IMR-90 (cell line): ENCODE results near the gene SLC23A2. TPM values are rescaled to one million over a fixed set of nuclear protein-coding genes. Genes with fewer than 3 reads are reported as not detected.
A peak's percentile ranks its signal among the peaks of the same experiment; 100 is the strongest.

Experiments used
- ATAC-seq: fragments of 200-7000 bp; cut with Tn5 transposase; 2 replicates; pipeline ENCODE4 v1.9.1; 2020; ENCODE audit warnings: low read depth, mild to moderate bottlenecking, moderate library complexity
- BruUV-seq: library from RNA; stranded (reverse); fragments of 400-500 nt; replicated peaks from 2 replicates; lab custom pipeline; 2021; lab: Mats Ljungman, UMichigan
- CTCF ChIA-PET: fragments of 300-600 bp; formaldehyde crosslinking; extraction: SDS; loops from one replicate; lab custom pipeline; 2021; ENCODE audit warnings: antibody characterized with exemption; lab: Yijun Ruan, JAX
- POLR2A ChIA-PET: fragments of 300-600 bp; sonication (Branson Sonifier 250); formaldehyde crosslinking; loops from one replicate; lab custom pipeline; 2022; ENCODE audit warnings: antibody characterized with exemption; ENCODE audit not compliant: unreplicated experiment; lab: Charles Lee
- DNase-seq: peaks from one replicate; pipeline ENCODE4 v3.0.0; 2013
- H2AFZ ChIP-seq: replicated peaks from 2 replicates; pipeline ENCODE3; 2013; ENCODE audit warnings: low read length, mild to moderate bottlenecking; ENCODE audit not compliant: poor library complexity
- H2AK5ac ChIP-seq: 2 replicates; pipeline ENCODE4 v1.6.1; 2013; ENCODE audit warnings: low read depth, low read length, inconsistent platforms
- H2AK9ac ChIP-seq: replicated peaks from 2 replicates; pipeline ENCODE3; 2013; ENCODE audit warnings: mild to moderate bottlenecking, low read depth, low read length, moderate library complexity; ENCODE audit not compliant: poor library complexity
- H2BK120ac ChIP-seq: 2 replicates; pipeline ENCODE4 v1.6.1; 2013; ENCODE audit warnings: low read depth, low read length, inconsistent platforms
- H2BK15ac ChIP-seq: 3 replicates; pipeline ENCODE4 v1.6.1; 2013; ENCODE audit warnings: low read depth, low read length, inconsistent platforms
- H2BK20ac ChIP-seq: 2 replicates; pipeline ENCODE4 v1.6.1; 2013; ENCODE audit warnings: low read depth, mild to moderate bottlenecking, inconsistent platforms, low read length, moderate library complexity
- H2BK5ac ChIP-seq: 2 replicates; pipeline ENCODE4 v1.6.1; 2013; ENCODE audit warnings: mild to moderate bottlenecking, low read depth, low read length, inconsistent platforms; ENCODE audit not compliant: poor library complexity, severe bottlenecking
- H3K14ac ChIP-seq: replicated peaks from 2 replicates; pipeline ENCODE4 v1.6.1; 2013; ENCODE audit warnings: low read depth, low read length, inconsistent platforms
- H3K18ac ChIP-seq: 2 replicates; pipeline ENCODE4 v1.6.1; 2013; ENCODE audit warnings: low read depth, low read length, control low read depth
- H3K23ac ChIP-seq: 2 replicates; pipeline ENCODE4 v1.6.1; 2013; ENCODE audit warnings: low read depth, low read length, inconsistent platforms
- H3K27ac ChIP-seq: 2 replicates; pipeline ENCODE4 v1.5.1; 2013; ENCODE audit warnings: mild to moderate bottlenecking, control low read depth, low read length; ENCODE audit not compliant: insufficient read depth
- H3K27me3 ChIP-seq: 2 replicates; pipeline ENCODE4 v1.6.1; 2013; ENCODE audit warnings: low read length; ENCODE audit not compliant: control insufficient read depth, insufficient read depth
- H3K36me3 ChIP-seq: 2 replicates; pipeline ENCODE4 v1.6.1; 2013; ENCODE audit warnings: low read length, mixed read lengths; ENCODE audit not compliant: control insufficient read depth, insufficient read depth
- H3K4ac ChIP-seq: 2 replicates; pipeline ENCODE4 v1.6.1; 2013; ENCODE audit warnings: low read depth, low read length, inconsistent platforms
- H3K4me1 ChIP-seq: 2 replicates; pipeline ENCODE4 v1.6.1; 2013; ENCODE audit warnings: low read length, mixed read lengths; ENCODE audit not compliant: control insufficient read depth, insufficient read depth
- H3K4me2 ChIP-seq: 2 replicates; pipeline ENCODE4 v1.6.1; 2013; ENCODE audit warnings: low read depth, mild to moderate bottlenecking, control low read depth, low read length, moderate library complexity
- H3K4me3 ChIP-seq: 2 replicates; pipeline ENCODE4 v1.5.1; 2013; ENCODE audit warnings: low read depth, mild to moderate bottlenecking, control low read depth, low read length, moderate library complexity; ENCODE audit not compliant: insufficient read depth
- H3K56ac ChIP-seq: 2 replicates; pipeline ENCODE4 v1.6.1; 2013; ENCODE audit warnings: low read length, inconsistent platforms; ENCODE audit not compliant: insufficient read depth; ENCODE audit errors: extremely low read depth
- H3K79me1 ChIP-seq, 2 experiments: 2 replicates each; pipeline ENCODE4 v1.6.1; 2013; ENCODE audit warnings: low read length in 2 of 2, inconsistent platforms in 1 of 2, low read depth in 1 of 2
- H3K9ac ChIP-seq: 2 replicates; pipeline ENCODE4 v1.6.1; 2013; ENCODE audit warnings: low read depth, low read length, control low read depth
- H3K9me1 ChIP-seq: 2 replicates; pipeline ENCODE4 v1.6.1; 2013; ENCODE audit warnings: low read length, inconsistent platforms; ENCODE audit not compliant: insufficient read depth
- H3K9me3 ChIP-seq: 2 replicates; pipeline ENCODE4 v1.6.1; 2013; ENCODE audit warnings: low read length; ENCODE audit not compliant: control insufficient read depth, insufficient read depth
- H4K20me1 ChIP-seq: 2 replicates; pipeline ENCODE4 v1.6.1; 2013; ENCODE audit warnings: low read length, inconsistent platforms; ENCODE audit not compliant: insufficient read depth
- H4K5ac ChIP-seq: 2 replicates; pipeline ENCODE4 v1.6.1; 2013; ENCODE audit warnings: mild to moderate bottlenecking, low read depth, low read length, control low read depth
- H4K8ac ChIP-seq, 2 experiments: 2 replicates each; pipeline ENCODE4 v1.6.1; 2013; ENCODE audit warnings: low read depth in 2 of 2, low read length in 2 of 2, control low read depth in 1 of 2, inconsistent platforms in 1 of 2
- H4K91ac ChIP-seq: 2 replicates; pipeline ENCODE4 v1.6.1; 2013; ENCODE audit warnings: low read depth, low read length, inconsistent platforms; ENCODE audit not compliant: insufficient read depth
- BHLHE40 ChIP-seq: fragments of 150-350 bp; IDR thresholded peaks from 2 replicates; pipeline ENCODE4 v1.6.1; 2016; ENCODE audit warnings: mild to moderate bottlenecking, low read depth, low read length
- CEBPB ChIP-seq: IDR thresholded peaks from 2 replicates; pipeline ENCODE4 v1.6.1; 2012; ENCODE audit warnings: low read depth, low read length, improper control_type of control experiment
- CHD1 ChIP-seq: IDR thresholded peaks from 2 replicates; pipeline ENCODE4 v1.6.1; 2012; ENCODE audit warnings: low read depth, low read length, improper control_type of control experiment
- CTCF ChIP-seq: conservative IDR thresholded peaks from 2 replicates; pipeline ENCODE4 v1.5.1; 2012; ENCODE audit warnings: mild to moderate bottlenecking, low read depth, low read length, improper control_type of control experiment
- ELK1 ChIP-seq: fragments of 150-350 bp; IDR thresholded peaks from 2 replicates; pipeline ENCODE4 v1.6.1; 2016; ENCODE audit warnings: low read depth, mild to moderate bottlenecking, low read length, moderate library complexity, borderline replicate concordance
- FOS ChIP-seq: fragments of 150-350 bp; IDR thresholded peaks from 2 replicates; pipeline ENCODE4 v1.6.1; 2016; ENCODE audit warnings: low read depth, low read length
- MAFK ChIP-seq: IDR thresholded peaks from 2 replicates; pipeline ENCODE4 v1.6.1; 2012; ENCODE audit warnings: low read depth, low read length, improper control_type of control experiment
- MAZ ChIP-seq: IDR thresholded peaks from 2 replicates; pipeline ENCODE4 v1.6.1; 2012; ENCODE audit warnings: low read depth, mild to moderate bottlenecking, low read length, improper control_type of control experiment, moderate library complexity, borderline replicate concordance
- MXI1 ChIP-seq: IDR thresholded peaks from 2 replicates; pipeline ENCODE4 v1.6.1; 2012; ENCODE audit warnings: low read depth, mild to moderate bottlenecking, low read length, moderate library complexity, borderline replicate concordance
- POLR2A ChIP-seq: IDR thresholded peaks from 2 replicates; pipeline ENCODE4 v1.6.1; 2012; ENCODE audit warnings: mild to moderate bottlenecking, low read depth, low read length
- RAD21 ChIP-seq: IDR thresholded peaks from 2 replicates; pipeline ENCODE4 v1.6.1; 2012; ENCODE audit warnings: low read length, improper control_type of control experiment
- RCOR1 ChIP-seq: IDR thresholded peaks from 2 replicates; pipeline ENCODE4 v1.6.1; 2012; ENCODE audit warnings: mild to moderate bottlenecking, low read length, improper control_type of control experiment; ENCODE audit not compliant: insufficient replicate concordance
- RFX5 ChIP-seq: IDR thresholded peaks from 2 replicates; pipeline ENCODE4 v1.8.0; 2012; ENCODE audit warnings: low read depth, mild to moderate bottlenecking, low read length, moderate library complexity
- SMC3 ChIP-seq: fragments of 150-350 bp; IDR thresholded peaks from 2 replicates; pipeline ENCODE4 v1.6.1; 2016; ENCODE audit warnings: low read depth, mild to moderate bottlenecking, antibody characterized with exemption, low read length, moderate library complexity
- USF2 ChIP-seq: fragments of 150-350 bp; IDR thresholded peaks from 2 replicates; pipeline ENCODE4 v1.6.1; 2017; ENCODE audit warnings: mild to moderate bottlenecking, antibody characterized with exemption, low read length, low read depth
- WGBS, 2 experiments: methylation state at CpG; one replicate each; pipeline versions ENCODE4 v1.1.5 to v1.1.7; 2013; ENCODE audit warnings: missing lambda C conversion rate in 2 of 2; ENCODE audit not compliant: insufficient read length in 1 of 2; ENCODE audit errors: extremely low coverage in 2 of 2; 5-methylcytosine and 5-hydroxymethylcytosine counted together
- dilution Hi-C: fragments of 300-500 bp; cut with HindIII; formaldehyde crosslinking; loops from one replicate; pipeline ENCODE4 v1.14.3; 2018; ENCODE audit warnings: low sequenced_read_pairs; ENCODE audit not compliant: unreplicated experiment
- in situ Hi-C: fragments of 300-500 bp; cut with MboI; formaldehyde crosslinking; loops from 3 replicates; pipeline ENCODE4 v1.14.3; 2019; ENCODE audit warnings: low sequenced_read_pairs, inconsistent platforms, mixed read lengths
- intact Hi-C: fragments of 100-400 bp; cut with micrococcal nuclease; formaldehyde crosslinking; loops from 2 replicates; pipeline ENCODE4 v1.10.0; 2022
- polyA plus RNA-seq, 3 experiments: library from polyadenylated mRNA; depleted of rRNA; stranded (reverse); fragments of >200 nt; gene quantifications; 2 replicates each; pipeline ENCODE4 v1.2.3, GENCODE V29; 2012; ENCODE audit warnings: low replicate concordance in 1 of 3
- total RNA-seq: library from RNA; depleted of rRNA; stranded (reverse); fragments of >200 nt; gene quantifications from 2 replicates; pipeline ENCODE4 v1.2.3, GENCODE V29; 2012

Gene SLC23A2
- total and polyA plus RNA-seq, 2 of the 4 experiments (the other 2 are of a cell fraction) = 10.2 to 14.4 TPM

- no peaks in the 10 kb centered on the region for H4K20me1 ChIP-seq
- no peak overlapping the region for H3K4ac ChIP-seq
- H2AK5ac ChIP-seq = peak overlapping the region; percentile 27; the same call in 1 of the 2 replicates
- no TSS peak for BruUV-seq
- H3K18ac ChIP-seq = no peak overlapping the region
- DNase-seq = no peak
- no peaks in the 10 kb centered on the region for H3K36me3 ChIP-seq
- peaks cover 7% of the 10 kb centered on the region for H3K4me1 ChIP-seq
- no peak for ATAC-seq
- no peak overlapping the region; the same call in 1 of the 2 replicates for H4K5ac ChIP-seq
- H2AFZ ChIP-seq = no peak overlapping the region
- H3K56ac ChIP-seq = no peak overlapping the region
- no peak overlapping the region for H2BK120ac ChIP-seq
- intact Hi-C loops = no loop called here
- H4K91ac ChIP-seq = no peak overlapping the region
- ChIA-PET POLR2A (no interaction called here), CTCF (no interaction called here)
- 60% methylated on average over 2 of the region's 10 CpGs; no CpG with 5 or more reads in 1 of the 2 experiments for WGBS, 2 experiments
- H2BK20ac ChIP-seq = peak overlapping the region; percentile 32; the same call in 1 of the 2 replicates
- no peak overlapping the region for H3K4me3 ChIP-seq
- H3K27me3 ChIP-seq = peaks cover 2% of the 10 kb centered on the region; the same call in 1 of the 2 replicates
- no peak overlapping the region for H3K27ac ChIP-seq
- no peak overlapping the region for H3K14ac ChIP-seq
- no peaks in the 10 kb centered on the region; the same call in 1 of the 2 replicates for H3K9me1 ChIP-seq
- no peak overlapping the region for H2BK15ac ChIP-seq
- no peaks in the 10 kb centered on the region for H3K79me1 ChIP-seq
- no peak overlapping the region for H3K4me2 ChIP-seq
- H4K8ac ChIP-seq = no peak overlapping the region
- no peak overlapping the region for H2AK9ac ChIP-seq
- dilution Hi-C loops = no loop called here
- in situ Hi-C loops = no loop called here
- no peak overlapping the region for H3K23ac ChIP-seq
- no peak overlapping the region for H3K9ac ChIP-seq
- H3K9me3 ChIP-seq = no peaks in the 10 kb centered on the region
- no peak overlapping the region for H2BK5ac ChIP-seq
- no peak for TF ChIP-seq CEBPB
- TF ChIP-seq FOS = no peak
- TF ChIP-seq SMC3 = no peak
- TF ChIP-seq MAFK = no peak
- no peak for TF ChIP-seq BHLHE40
- no peak for TF ChIP-seq RAD21
- no peak for TF ChIP-seq RCOR1
- no peak for TF ChIP-seq MXI1
- TF ChIP-seq ELK1 = no peak
- TF ChIP-seq POLR2A = no peak
- TF ChIP-seq MAZ = no peak
- no peak for TF ChIP-seq USF2
- no peak for TF ChIP-seq CTCF
- TF ChIP-seq RFX5 = no peak
- no peak for TF ChIP-seq CHD1
These were observed 29.3 kb upstream of the SLC23A2 start for GRCh38 chr20:5030348-5031205.
